CD4-positive, alpha-beta T cell treated with Interleukin-15 for 4 hours (primary cell): ENCODE measurements around the gene HINFP.
"Not testable (repeated sequence)": the region's sequence is repeated elsewhere in the genome, so short reads cannot be mapped to it uniquely, and the experiment has no call there.

ENCODE experiments used
- DNase-seq: peaks from one replicate; pipeline ENCODE4 v3.0.0-alpha.2; 2020; ENCODE audit warnings: low spot score

The HINFP gene

DNA sequence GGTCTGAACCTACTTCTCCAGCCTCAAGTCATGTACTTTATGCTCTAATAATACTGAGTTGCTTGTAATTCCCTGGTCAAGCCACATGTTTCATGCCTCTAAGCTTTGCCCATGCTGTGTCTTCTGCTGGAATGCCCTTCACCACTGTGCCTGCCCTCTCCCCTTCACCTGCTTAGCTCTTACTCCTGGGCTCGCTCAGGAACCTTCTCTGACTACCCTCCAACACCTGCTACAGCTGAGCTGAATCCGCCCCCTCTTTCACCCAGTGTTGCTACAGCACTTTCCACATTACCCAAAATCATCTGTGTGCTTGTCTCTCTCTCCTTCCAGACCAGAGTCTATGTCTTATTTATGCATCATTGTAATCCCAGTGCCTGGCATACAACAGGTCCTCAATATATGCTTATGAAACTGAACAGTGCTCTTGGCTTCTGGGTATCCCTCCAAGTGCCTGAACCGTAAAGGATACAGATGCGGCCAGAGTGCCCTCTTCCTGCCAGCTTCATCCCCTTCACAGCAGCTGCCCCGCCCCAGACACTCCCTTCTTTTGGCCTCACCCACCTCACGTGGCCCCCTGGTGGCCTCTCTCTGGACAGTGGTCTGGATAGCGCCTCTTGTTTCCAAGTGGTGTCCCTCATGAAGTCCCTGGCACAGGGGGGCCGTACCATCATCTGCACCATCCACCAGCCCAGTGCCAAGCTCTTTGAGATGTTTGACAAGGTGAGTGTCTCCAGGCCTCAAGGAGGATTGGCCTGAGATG, 34.5 kb downstream of the HINFP start:
- no peak for DNase-seq

DNA sequence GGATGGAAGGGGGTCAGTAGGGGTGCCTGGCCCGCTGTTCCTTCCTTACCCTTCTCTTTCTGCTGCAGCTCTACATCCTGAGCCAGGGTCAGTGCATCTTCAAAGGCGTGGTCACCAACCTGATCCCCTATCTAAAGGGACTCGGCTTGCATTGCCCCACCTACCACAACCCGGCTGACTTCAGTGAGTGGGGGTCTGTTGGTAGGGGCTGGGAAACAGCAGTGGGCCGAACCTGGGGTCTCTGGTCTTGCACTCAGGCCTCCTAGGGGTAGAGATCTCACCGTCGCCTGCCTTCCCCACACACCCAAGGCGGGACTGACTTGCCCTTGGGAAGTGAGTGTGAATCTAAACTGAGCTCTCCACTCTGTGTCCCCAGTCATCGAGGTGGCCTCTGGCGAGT, 35.1 kb downstream of the HINFP start:
- no peak for DNase-seq

DNA sequence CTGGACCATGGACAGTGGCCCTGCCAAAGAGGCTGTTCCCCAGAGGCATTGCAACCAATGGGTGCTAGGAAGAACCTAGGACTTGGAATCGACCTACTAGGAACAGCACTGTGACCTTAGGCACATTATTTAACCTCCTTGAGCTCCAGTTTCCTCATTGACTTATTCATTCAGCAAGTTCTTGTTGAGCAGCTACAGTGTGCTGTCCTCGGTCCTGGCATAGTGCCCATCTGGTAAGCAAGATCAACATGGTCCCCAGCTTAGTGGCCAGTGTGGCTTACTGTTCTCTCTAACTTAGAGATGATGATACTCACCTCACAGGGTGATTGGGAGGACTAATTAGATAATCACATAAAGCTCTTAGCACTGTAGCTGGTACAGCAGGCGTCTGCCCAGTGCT, 35.7 kb downstream of the HINFP start:
- DNase-seq, result no peak

DNA sequence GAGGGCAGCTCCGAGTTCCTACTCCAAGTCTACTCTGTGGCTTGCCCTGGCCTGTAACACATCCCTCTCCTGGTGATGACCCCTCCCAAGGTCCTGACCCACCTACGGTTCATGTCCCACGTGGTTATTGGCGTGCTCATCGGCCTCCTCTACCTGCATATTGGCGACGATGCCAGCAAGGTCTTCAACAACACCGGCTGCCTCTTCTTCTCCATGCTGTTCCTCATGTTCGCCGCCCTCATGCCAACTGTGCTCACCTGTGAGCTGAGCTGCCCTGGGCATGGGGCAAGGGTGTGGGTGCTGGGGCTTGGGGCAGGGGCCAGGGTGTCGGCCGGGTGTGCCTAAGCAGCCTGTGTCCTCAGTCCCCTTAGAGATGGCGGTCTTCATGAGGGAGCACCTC, 37.1 kb downstream of the HINFP start:
- DNase-seq, result no peak

DNA sequence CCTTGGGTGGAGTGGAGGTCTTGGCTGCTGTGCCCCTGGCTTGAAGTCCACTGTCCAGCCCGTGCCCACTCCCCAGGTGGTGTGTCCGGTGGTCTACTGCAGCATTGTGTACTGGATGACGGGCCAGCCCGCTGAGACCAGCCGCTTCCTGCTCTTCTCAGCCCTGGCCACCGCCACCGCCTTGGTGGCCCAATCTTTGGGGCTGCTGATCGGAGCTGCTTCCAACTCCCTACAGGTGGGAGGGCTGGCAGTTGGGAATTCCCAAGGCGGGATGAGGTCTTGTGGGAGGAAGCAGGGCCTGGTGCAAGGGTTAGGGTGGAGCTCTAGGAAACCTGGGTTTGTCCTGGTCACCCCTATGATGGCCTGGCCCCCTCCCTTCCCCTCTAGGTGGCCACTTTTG, 38.8 kb downstream of the HINFP start:
- no peak for DNase-seq

DNA sequence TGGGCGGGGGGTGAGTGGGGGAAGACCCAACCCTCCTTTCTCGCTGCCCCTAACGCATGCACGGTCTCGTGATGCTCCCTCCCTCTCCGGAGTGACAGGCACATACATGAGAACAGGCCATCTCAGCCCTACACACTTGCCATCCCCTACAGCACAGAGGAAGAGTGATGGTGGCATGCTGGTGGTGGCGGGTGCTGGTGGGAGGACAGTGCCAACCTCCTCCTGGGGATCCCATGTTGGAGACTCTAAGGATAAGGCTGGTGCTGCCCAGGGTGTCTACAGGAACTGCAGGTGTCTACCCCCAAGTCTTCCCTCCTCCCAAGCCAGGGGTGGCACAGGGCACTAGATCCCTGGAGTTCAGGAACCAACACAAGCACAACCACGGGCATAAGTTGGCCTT, 40.5 kb downstream of the HINFP start:
- DNase-seq, result no peak

DNA sequence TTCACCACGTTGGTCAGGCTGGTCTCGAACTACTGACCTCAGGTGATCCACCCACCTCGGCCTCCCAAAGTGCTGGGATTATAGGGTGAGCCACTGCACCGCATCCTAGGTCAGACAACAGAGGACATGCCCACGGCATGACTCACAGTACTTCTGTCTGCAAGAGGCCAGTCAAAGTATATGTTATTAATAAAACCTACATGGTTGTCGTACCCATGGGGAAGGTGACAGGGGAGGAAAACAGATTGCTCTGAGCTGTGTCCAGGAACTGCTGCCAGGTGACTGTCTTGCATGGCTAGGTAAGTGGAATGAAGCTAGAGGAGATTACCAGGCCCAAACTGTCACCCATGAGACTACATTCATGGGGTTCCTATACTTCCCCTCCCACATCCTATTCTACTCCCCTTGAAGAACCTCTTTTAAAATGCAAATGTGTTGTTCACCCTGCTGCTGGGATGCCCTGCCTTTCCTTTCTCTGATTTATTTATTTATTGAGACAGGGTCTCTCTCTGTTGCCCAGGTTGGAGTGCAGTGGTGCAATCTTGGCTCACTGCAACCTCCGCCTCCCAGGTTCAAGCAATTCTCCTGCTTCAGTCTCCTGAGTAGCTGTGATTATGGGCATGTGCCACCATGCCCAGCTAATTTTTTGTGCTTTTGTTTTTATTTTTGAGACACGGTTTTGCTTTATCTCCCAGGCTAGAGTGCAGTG, 45.1 kb downstream of the HINFP start:
- DNase-seq, result no peak

DNA sequence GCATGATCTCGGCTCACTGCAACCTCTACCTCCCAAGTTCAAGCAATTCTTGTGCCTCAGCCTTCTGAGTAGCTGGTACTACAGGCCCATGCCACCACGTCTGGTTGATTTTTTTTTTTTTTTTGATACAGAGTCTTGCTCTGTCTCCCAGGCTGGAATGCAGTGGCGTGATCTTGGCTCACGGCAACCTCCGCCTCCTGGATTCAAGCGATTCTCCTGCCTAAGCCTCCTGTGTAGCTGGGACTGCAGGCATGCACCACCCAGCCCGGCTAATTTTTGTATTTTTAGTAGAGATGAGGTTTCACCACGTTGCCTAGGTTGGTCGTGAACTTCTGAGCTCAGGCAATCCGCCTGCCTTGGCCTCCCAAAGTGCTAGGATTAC, 45.7 kb downstream of the HINFP start:
- not testable (repeated sequence) for DNase-seq

DNA sequence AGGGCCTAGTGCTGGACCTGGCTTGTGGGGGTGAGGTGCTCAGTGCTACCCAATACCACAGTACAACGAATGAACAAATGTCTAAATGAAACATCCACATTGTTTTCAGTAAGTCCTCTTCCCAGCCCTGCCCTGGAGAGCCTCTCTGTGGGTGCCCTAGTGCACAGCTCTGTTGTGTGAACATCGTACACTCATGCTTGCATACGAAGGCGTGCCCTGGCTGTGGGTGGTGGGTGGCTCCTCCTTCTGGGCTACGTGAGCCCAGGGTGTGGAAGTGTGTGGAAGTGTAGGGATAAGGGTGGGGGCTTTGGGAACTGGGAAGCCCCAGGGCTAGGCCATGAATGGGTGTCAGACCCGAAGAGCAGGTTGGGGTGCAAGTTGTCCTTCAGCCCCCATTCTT, 46.6 kb downstream of the HINFP start:
- DNase-seq, result no peak

DNA sequence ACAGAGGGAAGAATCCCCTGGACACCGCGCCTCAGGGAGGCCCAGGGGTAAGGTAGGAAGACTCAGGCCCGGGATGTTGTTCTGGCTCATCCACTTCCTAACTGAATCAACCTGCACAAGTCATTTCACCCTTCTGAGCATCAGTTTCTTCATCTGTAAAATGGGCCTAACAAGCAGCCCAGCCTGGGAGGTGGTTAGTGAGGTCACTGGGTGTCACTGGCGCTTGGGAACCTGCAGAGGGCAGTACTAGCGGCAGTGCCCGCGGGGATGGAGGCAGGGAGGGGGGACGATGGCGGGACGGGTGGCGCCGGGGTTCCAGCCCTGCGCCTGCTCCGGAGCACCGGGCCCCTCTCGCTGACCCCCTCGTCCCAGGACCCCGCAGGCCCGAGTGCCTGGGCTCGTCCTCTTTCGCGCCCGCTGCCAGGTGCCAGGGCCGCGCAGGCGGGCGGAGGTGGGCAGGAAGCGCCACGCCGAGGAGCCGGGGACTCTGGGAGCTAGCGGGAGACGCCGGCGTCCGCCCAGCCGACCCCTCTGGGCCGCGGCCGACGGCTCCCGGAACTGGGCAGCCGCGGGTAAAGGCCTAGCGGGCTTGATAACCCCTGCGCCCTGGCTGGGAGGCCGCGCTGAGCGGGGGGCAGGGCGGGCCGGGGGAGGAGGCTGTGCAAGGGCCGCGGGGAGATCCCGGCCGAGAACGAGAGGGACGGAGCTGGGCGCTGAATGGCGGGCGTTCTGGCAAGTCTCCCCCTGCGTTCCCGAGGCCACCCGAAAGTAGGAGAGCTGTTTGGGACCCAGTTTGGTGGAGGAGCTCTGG, 47.3 kb downstream of the HINFP start, which contains the start of gene NLRX1:
Gene NLRX1 (plus strand): TSS at position 255 of the 811 bp plus-strand sequence. CDS start 2,679 bp downstream, outside the sequence.
- peak; percentile 86 for DNase-seq

DNA sequence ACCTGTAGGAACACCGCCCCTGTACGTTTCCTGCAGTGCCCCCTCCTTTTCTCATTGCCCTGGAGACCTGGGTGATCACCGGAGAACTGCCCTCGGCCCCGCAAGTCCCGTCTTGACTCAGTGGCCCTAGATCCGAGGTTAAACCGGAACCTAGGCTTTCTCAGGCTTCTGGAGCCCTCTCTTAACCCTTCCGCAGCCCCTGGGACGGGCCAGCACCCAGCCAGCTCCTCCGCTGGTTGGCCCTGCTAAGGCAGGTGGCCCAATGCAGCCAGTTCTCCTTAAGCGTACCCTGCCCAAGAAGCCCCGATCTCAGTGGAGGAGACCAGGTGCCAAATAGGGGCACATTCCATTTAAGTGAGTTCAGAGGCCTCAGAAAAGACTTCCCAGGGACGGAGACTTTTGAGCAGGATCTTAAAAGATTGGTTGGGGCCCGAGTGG, 47.9 kb downstream of the HINFP start:
- DNase-seq, result peak; percentile 10

DNA sequence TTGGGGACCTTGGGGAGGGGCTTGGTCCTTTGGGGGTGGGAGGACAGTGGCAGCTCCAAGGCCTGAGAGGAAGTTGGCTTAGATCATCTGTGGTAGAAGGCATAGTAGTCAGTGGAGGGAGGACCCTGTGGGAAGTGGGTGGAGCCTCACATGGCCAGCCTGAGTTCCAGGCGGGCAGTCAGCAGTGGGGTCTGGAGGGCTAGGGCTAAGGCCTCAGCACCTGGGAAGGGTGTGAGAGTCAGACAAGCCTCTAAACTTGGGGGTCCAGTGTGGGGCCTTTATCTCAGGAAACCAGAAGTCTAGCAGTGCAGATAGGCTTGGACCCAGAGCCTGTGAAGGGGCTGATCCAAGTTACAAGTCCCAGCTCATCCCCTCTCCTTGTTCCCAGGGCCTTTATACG, 51.1 kb downstream of the HINFP start:
- no peak for DNase-seq

DNA sequence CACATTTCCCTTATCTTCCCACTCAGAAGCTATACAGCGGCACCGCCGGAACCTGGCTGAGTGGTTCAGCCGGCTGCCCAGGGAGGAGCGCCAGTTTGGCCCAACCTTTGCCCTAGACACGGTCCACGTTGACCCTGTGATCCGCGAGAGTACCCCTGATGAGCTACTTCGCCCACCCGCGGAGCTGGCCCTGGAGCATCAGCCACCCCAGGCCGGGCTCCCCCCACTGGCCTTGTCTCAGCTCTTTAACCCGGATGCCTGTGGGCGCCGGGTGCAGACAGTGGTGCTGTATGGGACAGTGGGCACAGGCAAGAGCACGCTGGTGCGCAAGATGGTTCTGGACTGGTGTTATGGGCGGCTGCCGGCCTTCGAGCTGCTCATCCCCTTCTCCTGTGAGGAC, 52.1 kb downstream of the HINFP start:
- DNase-seq, result no peak

DNA sequence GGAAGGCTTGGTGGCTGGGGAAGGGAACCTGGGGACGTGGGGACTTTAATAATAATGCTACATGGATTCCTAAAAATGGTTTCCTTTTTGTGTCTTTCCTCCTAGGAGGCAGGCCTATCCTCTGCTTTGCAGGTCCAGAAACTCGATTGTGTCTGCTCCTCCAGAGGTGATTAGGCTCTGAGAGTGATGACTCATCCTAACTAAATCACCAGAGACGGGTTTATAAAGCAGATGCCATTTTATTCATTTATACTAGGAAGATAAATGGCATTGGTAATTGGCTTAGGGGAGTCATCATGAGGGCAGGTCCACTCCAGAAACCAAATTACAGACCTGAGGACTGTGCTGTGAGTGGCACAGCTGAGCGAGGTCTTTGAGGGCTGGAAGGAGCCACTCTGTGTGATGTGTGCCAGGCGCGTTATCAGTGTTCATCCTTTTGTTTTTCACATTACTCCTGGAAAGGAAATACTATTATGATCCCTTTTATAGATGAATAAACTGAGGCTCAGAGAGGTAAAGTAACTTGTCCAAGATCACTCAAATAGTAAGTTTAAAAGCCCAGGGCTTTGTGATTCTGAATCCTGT, 54.2 kb downstream of the HINFP start:
- no peak for DNase-seq

DNA sequence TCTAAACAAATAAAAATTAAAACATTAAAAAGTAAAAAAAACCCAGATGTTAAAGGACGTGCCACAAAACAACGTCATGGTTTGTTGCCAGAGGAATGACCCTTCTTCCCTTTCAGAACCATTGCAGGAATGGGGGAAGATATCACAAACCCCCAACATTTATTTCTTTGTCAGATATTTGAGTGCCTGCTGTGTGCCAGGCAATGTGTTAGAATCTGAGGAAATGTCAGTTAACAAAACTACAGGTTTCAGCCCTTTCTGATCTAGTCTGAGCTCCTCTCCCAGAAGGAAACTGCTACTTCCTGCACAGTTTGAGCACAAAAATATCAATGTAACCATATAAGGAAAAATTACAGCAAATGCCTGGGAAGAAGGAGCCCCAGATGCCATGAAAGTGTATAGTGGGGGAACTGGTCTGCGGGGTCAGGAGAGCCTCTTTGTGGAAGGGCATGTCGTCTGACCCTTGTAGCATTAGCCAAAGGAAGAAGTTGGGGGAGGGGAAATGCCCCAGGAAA, 56.8 kb downstream of the HINFP start:
- DNase-seq, result no peak

DNA sequence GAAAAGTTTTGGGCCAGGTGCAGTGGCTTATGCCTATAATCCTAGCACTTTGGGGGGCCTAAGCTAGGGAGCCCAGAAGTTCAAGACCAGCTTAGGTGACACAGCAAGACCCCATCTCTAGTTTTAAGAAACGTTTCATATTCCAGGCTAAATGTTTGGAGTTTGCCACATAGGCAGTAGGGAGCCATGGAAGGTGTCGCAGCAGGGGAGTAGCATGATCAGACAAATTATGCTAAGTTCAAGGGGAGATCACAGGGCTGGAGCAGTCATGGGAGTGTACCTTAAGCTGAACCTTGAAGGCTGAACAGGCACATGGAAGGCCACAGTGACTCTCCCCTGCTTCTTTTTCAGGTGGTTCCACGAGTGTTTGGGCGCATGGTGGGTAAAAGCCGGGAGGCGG, 58.0 kb downstream of the HINFP start:
- no peak for DNase-seq

DNA sequence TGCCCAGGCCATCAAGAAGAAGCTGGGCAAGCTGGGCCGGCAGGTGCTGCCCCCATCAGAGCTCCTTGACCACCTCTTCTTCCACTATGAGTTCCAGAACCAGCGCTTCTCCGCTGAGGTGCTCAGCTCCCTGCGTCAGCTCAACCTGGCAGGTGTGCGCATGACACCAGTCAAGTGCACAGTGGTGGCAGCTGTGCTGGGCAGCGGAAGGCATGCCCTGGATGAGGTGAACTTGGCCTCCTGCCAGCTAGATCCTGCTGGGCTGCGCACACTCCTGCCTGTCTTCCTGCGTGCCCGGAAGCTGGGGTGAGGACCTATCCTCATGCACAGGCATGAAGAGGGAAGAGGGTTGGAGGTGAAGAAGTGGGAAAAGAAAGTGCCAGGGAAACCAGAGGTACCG, 58.6 kb downstream of the HINFP start:
- DNase-seq, result no peak

DNA sequence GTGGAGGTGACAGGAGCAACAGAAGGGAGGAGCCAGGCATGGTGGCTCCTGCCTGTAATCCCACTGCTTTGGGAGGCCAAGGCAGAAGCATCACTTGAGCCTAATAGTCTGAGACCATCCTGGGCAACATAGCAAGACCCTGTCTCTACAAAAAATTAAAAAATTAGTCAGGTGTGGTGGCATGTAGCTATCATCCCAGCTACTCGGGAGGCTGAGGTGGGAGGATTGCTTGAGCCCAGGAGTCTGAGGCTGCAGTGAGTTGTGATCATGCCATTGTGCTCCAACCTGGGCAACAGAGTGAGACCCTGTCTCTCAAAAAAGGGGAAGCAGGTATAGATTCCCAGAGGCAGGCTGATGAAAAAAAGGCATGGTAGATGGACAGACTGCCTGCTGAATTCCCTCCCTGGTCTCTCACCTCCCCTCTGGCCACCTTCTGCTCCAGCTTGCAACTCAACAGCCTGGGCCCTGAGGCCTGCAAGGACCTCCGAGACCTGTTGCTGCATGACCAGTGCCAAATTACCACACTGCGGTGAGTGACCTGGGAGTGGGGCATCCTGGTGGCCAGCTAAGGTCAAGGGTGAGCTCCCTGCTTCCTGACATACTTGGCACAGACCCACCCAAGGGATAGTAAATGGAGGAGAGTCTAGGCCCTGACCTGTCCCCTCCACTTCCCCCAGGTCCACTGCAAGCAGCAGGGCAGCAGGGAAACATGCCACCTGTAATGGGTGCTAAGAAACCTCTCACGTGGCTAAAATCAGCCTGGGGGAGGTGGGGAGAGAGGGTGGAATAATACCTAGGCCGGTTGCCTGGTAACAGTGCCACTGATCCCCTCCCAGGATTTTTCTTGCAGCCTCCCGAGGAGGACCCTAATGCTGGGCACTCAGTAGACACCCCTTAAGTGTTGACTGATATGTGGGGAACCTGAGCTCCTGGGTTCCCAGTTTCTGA, 59.6 kb downstream of the HINFP start:
- DNase-seq, result no peak

DNA sequence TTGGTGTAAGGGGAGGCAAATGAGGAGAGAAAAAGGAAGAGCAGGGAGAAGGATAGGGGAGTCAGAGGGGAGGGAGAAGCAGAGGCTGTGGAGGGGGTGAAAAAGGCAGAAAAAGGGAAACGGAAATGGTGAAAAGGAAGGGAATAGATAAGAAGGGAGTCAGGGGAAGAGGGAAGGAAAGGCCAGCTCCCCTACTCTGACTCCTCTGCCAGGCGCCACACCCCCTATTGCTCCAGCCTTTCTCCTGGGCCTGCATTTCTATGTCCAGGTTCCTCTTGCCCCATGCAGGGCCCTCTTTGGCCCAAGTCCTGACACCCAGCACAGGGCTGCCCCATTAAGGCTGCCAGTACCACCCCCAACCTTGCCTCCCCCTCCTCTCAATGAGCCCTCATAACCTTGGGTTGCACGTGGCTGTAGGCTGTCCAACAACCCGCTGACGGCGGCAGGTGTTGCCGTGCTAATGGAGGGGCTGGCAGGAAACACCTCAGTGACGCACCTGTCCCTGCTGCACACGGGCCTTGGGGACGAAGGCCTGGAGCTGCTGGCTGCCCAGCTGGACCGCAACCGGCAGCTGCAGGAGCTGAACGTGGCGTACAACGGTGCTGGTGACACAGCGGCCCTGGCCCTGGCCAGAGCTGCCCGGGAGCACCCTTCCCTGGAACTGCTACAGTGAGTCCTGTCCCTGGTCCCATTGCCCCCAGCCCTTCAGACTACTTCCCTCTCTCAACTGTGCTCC, 60.5 kb downstream of the HINFP start:
- no peak for DNase-seq

DNA sequence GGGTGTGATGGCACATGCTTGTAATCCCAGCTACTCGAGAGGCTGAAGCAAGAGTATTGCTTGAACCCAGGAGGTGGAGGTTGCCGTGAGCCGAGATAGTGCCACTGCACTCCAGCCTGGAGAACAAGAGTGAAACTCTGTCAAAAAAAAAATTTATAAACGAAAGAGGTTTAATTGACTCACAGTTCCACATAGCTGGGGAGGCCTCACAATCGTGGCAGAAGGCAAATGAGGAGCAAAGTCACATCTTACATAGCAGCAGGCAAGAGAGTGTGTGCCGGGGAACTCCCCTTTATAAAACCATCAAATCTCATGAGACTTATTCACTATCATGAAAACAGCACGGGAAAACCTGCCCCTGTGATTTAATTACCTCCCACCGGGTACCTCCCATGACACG, 63.0 kb downstream of the HINFP start:
- DNase-seq, result not testable (repeated sequence)
